HG03139 (cell line): Measurements from ENCODE around the gene DYNC1H1.
"Not testable (repeated sequence)": the region's sequence is repeated elsewhere in the genome, so short reads cannot be mapped to it uniquely, and the experiment has no call there.

ENCODE experiments used
- ATAC-seq: cut with Tn5 transposase; IDR thresholded peaks from one replicate; pipeline ENCODE4 v1.9.1; 2021; ENCODE audit not compliant: unreplicated experiment

Gene DYNC1H1

DNA sequence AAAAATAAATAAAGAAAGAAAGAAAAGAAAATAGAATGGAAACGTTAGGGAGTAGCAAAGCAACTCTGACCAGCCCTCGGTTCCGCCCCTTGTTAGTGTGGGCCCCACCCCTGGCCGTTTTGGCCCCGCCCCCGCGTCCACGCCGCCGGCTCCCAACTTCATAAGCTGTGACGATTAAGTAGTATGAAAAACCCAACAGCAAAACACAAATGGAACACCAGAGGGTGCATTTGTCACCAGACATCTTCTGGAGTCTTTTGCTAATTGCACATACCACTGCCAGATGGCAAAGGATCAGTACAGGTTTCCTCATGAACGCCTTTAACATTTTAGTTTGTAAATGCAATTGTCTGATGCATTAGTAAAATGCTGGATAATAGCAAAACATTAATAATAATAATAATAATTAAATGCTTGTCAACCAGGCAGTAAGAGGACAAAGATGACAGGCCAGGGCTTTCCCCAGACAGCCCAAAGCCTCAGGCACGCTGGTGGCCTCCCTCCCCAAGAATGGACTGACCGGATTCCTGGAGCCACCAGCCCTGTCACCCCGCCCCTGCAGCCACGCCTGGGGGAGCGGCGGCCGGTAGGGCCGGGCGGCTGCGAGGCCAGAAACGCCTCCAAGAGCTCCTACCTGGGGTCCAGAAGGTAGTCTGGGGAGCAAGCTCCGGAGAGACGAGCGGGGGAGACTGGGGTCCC, 98.9 kb downstream of the DYNC1H1 start:
- ATAC-seq = no peak

DNA sequence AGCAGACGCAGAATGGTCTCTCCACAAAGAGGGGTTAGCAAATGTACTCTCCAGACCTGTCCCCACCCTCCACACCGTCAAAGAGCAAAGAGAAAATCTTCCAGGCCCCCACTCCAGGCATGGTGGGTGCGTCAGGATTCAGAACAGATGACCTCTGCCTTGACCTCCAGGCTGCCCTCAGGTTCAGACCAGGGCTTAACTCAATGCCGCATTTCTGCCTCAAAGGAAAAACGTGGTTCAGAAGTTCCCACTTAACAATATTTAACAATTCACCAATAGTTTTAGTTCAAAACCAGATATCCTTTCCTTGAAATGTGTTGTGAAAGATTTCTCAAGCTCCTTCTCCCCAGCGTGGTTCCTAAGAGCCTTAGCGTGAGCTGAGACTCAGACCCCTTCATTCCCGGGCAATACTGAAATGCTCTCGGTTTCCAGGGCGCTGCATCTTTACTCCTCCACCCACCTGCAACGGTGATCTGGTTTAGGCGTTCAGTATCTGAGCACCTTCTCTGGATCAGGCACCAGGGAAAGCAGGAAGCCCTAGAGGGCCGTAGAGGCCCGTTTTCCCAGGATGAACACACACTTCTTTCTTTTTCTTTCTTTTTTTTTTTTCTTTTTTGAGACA, 99.5 kb downstream of the DYNC1H1 start:
- ATAC-seq = no peak

DNA sequence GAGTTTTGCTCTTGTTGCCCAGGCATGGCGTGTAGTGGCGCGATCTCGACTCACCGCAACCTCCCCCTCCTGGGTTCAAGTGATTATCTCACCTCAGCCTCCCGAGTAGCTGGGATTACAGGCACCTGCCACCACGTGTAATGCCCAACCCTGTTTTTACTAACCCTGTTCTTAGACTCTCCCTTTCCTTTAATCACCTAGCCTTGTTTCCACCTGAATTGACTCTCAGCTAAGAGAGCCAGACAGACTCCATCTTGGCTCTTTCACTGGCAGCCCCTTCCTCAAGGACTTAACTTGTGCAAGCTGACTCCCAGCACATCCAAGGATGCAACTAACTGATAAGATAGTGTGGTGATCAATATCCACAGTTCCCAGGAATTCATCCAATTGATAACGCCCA, 100.2 kb downstream of the DYNC1H1 start:
- ATAC-seq = not testable (repeated sequence)

GRCh38 chr14:102066041-102066451, 101.7 kb downstream of the DYNC1H1 start:
- no peak for ATAC-seq

DNA sequence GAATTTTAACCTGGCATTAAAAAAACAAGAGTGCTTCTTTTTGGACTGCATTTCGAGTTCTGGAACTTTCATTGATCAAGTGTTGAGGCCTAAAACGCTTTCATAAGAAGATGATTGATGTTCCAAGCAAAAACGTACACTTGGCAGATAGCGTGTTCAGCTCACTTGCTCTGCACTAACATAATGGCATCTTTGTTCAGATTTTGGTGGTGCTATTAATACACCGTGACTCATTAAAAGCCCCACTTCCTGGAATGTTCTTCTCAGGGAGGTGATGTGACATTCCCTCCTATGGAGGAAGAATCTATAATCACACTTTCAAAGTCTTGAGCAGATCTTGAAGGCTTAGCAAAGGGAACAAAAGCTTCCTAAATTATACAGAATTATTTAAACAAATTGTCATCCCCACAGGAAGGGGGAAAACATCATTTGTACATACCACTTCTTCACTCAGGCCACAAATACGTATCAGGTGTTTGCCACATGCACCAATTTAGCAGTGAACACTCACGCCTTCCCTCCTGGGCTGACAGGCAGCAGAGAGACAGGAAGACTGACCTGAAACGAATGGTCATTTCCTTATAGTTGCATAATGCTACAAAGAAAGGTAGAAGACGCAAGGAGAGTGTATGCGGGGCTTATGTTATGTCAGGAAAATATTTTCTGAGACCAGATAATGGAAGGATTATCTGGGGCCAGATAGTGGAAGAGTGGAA, 107.1 kb downstream of the DYNC1H1 start:
- no peak for ATAC-seq

DNA sequence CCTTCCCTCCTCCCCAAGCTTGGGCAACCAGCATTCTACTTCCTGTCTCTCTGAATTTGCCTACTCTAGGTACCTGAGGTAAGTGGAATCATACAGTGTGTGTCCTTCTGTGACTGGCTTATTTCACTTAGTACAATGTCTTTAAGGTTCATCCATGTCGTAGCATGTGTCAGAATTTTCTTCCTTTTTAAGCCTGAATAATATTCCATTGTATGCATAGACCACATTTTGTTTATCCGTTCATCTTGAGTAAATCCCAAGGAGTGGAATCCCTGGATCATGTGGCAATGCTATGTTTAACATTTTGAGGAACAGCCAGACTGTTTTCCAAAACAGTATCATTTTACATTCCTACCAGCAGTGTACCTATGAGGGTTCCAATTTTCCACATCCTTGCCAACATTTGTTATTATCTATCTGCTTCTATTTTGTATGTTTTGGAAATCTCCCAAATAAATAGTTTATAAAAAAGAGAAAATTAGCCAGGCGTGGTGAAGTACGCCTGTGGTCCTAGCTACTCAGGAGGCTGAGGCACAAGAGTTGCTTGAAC, 110.1 kb downstream of the DYNC1H1 start:
- ATAC-seq = no peak

- ATAC-seq = no peak
Observed at GRCh38 chr14:102075155-102075554, 110.8 kb downstream of the DYNC1H1 start.

GRCh38 chr14:102077382-102077709, 113.0 kb downstream of the DYNC1H1 start:
- no peak for ATAC-seq

DNA sequence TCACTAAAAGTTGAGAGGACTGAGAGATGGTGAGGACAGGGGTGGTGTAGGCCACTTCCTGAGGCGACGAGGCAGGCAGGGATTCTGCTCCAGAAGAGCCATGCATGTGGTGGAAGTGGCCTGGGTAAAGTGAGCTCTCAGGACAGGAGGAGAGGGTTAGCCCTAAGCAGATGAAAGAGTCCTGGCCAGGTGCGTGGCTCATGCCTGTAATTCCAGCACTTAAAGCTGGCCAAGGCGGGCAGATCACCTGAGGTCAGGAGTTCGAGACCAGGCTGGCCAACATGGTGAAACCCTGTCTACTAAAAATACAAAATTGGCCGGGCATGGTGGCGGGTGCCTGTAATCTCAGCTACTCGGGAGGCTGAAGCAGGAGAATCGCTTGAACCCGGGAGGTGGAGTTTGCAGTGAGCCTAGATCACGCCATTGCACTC, 114.0 kb downstream of the DYNC1H1 start:
- ATAC-seq = not testable (repeated sequence)

DNA sequence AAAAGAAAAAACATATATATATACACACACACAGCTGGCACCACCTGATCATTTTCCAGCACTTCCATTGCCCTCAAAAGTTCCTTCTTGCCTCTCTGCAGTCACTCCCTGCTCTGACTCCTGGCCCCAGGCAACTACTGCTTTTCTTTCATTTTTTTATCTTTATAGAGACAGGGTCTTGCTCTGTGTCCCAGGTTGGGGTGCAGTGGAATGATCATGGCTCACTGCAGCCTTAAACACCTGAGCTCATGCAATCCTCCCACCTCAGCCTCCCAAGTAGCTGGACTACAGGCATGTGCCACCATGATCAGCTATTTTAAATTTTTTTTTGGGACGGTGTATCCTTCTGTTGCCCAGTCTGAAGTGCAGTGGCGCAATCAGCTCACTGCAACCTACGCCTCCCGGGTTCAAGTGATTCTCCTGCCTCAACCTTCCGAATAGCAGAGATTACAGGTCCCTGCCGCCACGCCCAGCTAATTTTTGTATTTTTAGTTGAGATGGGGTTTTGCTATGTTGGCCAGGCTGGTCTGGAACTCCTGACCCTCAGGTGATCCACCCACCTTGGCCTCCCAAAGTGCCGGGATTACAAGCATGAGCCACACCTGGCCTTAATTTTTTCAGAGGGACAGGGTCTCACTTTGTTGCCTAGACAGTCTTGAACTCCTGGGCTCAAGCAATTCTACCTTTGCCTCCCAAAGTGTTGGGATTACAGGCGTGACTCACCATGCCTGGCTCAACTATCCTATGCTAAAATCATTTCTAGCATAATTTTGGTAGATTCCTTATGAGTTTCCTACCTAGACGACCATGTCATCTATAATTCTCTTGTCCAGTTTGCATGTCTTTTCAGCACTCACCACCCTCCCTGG, 114.7 kb downstream of the DYNC1H1 start:
- ATAC-seq = no peak

- ATAC-seq = no peak
Observed at GRCh38 chr14:102079700-102079979, 115.3 kb downstream of the DYNC1H1 start.

DNA sequence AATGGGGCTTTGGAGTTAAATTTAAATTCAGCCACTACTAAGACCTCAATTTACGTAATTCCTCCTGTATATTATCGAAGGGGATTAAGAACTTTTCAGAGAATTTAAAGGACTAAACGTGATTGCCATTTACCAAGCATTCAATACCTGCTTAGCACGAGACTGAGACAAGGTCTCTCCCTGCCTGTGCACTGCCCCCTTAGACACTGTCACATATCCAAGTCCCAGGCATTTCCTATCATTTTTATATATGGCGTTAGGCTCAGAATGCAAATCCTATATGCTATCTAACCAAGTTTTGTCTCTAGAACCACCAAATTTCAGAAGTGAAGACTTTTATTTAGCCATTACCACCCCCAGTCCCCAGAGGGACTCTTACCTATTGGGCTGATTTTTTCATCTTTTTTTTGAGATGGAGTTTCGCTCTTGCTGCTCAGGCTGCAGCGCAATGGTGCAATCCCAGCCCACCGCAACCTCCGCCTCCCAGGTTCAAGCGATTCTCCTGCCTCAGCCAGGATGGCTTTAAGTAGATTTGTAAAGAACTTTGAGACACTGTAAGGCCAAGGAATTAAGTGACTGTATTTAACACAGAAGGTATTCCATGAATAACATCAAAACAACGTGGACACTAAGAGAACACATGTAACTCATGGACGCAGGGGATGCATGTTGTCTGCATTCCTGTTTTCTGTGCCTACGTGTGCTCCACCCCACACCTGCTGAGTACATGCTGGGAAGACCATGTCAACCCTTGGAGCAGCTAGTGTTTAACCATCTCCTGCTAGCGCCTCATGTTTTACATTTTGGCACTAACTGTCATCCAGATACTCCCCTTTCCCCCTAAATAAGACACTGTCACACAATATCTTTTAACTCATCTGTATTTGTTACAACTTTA, 116.1 kb downstream of the DYNC1H1 start:
- no peak for ATAC-seq

DNA sequence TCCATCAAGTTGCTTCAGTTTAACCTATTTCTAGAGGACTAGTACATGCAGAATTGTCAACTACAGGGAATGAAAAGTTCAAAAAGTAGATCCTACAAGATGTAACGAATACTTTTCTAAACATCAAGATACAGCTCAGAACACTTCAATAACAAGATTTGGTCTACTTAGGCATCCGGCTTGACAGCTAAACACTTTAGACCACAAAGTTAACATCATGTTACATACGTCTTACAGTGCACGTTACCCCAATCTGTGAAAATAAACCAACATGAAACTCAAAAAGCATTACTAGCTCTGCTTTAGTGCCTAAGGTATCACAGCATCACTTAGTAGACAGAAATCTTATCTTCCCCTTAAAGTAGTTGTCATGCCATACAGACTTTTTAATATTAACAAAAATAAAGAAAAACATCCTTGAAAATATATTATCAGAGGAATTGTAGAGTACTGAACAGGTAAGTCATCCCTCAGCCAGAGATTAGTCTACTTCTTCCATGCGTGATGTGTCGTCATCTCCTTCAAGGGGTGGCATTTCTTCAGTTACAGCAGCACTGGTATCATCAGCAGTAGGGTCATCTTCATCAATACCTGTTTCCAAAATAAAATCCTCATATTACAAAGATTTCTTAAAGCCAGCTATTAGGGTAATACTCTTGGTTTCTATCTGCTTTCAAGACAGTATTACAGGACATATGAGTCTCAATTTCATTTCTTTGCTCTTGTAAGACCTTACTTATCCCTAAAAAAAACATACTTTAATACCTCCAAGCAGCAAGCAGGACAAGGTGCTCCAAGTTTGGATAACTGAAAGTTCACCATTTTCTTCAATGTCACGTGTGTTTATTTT, 117.1 kb downstream of the DYNC1H1 start:
- ATAC-seq = no peak

DNA sequence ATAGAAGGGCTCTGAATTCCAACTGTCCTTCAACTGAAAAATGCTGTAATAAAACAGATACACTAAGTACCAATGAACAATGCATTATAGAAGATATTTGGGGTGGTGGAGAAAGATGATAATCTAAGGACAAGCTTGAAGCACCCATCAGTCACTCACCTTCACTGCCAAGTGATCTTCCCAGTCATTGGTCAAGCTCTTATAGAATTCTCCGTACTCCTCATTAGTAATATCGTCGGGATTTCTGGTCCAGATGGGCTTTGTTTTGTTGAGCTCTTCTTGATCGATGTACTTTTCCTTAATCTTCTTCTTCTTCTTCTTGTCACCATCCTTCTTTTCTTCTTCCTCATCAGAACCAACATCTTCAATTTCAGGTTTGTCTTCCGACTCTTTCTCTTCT, 120.1 kb downstream of the DYNC1H1 start:
- ATAC-seq = not testable (repeated sequence)

DNA sequence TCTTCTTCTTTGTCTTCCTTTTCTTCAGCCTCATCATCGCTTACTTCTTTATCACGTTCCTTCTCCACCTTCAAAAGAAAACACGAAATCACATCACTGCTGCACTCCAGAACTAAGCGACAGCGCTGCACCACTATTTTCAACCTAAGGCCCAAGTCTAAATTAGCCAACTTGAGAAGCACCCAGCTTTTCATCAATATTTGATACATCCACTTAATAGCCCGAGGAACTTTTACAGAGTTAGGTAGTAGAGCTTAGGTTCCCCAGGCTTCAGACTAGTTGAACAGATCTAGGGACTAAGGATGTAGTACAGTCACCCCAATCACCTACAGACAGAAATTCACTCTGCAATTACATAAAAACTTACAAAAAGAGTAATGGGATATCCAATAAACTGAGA, 120.6 kb downstream of the DYNC1H1 start:
- no peak for ATAC-seq

GRCh38 chr14:102085488-102085887, 121.1 kb downstream of the DYNC1H1 start:
- ATAC-seq = no peak

DNA sequence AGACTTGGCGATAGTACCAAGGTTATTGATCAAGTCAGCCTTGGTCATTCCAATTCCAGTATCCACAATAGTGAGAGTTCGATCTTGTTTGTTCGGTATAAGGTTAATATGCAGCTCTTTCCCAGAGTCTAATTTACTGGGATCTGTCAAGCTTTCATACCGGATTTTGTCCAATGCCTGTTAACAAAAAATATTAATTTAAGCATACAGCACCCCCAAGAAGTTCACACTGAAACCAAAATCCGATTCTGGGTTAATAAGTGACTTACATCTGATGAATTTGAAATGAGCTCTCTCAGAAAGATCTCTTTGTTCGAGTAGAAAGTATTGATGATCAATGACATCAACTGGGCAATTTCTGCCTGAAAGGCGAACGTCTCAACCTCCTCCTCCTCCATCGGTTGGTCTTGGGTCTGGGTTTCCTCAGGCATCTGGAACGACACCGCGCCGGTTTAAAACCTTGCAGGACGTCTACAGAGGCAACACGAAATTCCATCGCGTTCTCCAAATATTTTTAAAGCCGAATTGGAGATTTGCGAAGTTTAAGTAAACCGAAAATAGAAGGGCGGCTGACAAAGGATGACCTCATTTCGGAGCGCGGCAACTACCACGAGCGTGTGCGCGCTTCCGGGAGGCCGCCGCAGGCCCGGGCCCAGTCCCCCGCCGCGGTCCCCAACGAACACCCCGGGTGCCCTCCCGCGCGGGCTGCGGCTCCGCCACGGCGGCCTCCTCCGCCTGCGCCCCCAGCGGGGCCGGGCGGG, 121.8 kb downstream of the DYNC1H1 start:
- ATAC-seq = peak; percentile 28

DNA sequence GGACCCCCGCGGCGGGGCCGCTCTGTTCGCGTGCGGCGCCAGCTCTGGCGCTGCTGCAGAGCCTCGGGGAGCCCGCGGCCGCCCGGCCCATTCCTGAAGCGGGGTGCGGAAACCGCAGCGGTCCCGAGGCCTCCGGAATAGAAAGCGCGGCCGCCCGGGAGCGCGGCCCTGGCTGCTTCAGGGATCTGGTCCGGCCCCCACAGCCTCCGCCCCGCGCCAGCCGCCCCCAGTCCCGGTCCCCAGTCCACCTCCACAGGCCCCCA, 122.3 kb downstream of the DYNC1H1 start:
- no peak for ATAC-seq
